IMR-90 (cell line): ENCODE results near the gene MOV10L1.

Source experiments
- BHLHE40 ChIP-seq: fragments of 150-350 bp; IDR thresholded peaks from 2 replicates; pipeline ENCODE4 v1.6.1; 2016; ENCODE audit warnings: mild to moderate bottlenecking, low read depth, low read length
- CEBPB ChIP-seq: IDR thresholded peaks from 2 replicates; pipeline ENCODE4 v1.6.1; 2012; ENCODE audit warnings: low read depth, low read length, improper control_type of control experiment
- CHD1 ChIP-seq: IDR thresholded peaks from 2 replicates; pipeline ENCODE4 v1.6.1; 2012; ENCODE audit warnings: low read depth, low read length, improper control_type of control experiment
- CTCF ChIP-seq: conservative IDR thresholded peaks from 2 replicates; pipeline ENCODE4 v1.5.1; 2012; ENCODE audit warnings: mild to moderate bottlenecking, low read depth, low read length, improper control_type of control experiment
- FOS ChIP-seq: fragments of 150-350 bp; IDR thresholded peaks from 2 replicates; pipeline ENCODE4 v1.6.1; 2016; ENCODE audit warnings: low read depth, low read length
- MAZ ChIP-seq: IDR thresholded peaks from 2 replicates; pipeline ENCODE4 v1.6.1; 2012; ENCODE audit warnings: low read depth, mild to moderate bottlenecking, low read length, improper control_type of control experiment, moderate library complexity, borderline replicate concordance
- MXI1 ChIP-seq: IDR thresholded peaks from 2 replicates; pipeline ENCODE4 v1.6.1; 2012; ENCODE audit warnings: low read depth, mild to moderate bottlenecking, low read length, moderate library complexity, borderline replicate concordance
- POLR2A ChIP-seq: IDR thresholded peaks from 2 replicates; pipeline ENCODE4 v1.6.1; 2012; ENCODE audit warnings: mild to moderate bottlenecking, low read depth, low read length
- RAD21 ChIP-seq: IDR thresholded peaks from 2 replicates; pipeline ENCODE4 v1.6.1; 2012; ENCODE audit warnings: low read length, improper control_type of control experiment
- RFX5 ChIP-seq: IDR thresholded peaks from 2 replicates; pipeline ENCODE4 v1.8.0; 2012; ENCODE audit warnings: low read depth, mild to moderate bottlenecking, low read length, moderate library complexity
- SMC3 ChIP-seq: fragments of 150-350 bp; IDR thresholded peaks from 2 replicates; pipeline ENCODE4 v1.6.1; 2016; ENCODE audit warnings: low read depth, mild to moderate bottlenecking, antibody characterized with exemption, low read length, moderate library complexity
- USF2 ChIP-seq: fragments of 150-350 bp; IDR thresholded peaks from 2 replicates; pipeline ENCODE4 v1.6.1; 2017; ENCODE audit warnings: mild to moderate bottlenecking, antibody characterized with exemption, low read length, low read depth
- TF ChIP-seq, protein P1 (sequence below): fragments of 150-350 bp; IDR thresholded peaks from 2 replicates; pipeline ENCODE4 v1.6.1; 2016; ENCODE audit warnings: low read depth, mild to moderate bottlenecking, low read length, moderate library complexity, borderline replicate concordance

DNA sequence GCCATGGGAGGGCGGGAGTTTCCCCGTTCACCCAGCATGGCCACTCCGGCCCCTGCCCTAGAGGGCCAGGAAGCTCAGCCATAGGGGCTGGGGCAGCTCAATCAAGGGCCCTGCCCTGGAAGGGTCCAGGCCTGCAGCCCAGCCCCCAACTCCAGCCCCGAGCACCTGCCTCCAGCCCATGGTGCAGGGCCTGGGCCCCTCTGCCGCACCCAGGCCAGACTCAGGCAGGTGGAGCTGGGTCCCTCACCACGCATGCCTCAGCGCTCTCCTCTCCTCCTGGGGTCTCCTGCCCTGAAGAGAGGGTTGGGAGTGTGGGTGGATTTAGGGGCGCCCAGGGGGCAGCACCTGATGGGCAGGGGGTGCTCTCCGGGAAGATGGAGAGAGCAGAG lies 17.6 kb upstream of the MOV10L1 start:
- TF ChIP-seq USF2 (no peak), MAZ (no peak), CTCF (no peak), POLR2A (no peak), CHD1 (no peak), RAD21 (no peak), RFX5 (no peak), CEBPB (no peak), FOS (no peak), MXI1 (no peak), BHLHE40 (no peak), SMC3 (no peak)
- TF ChIP-seq, protein P1, sequence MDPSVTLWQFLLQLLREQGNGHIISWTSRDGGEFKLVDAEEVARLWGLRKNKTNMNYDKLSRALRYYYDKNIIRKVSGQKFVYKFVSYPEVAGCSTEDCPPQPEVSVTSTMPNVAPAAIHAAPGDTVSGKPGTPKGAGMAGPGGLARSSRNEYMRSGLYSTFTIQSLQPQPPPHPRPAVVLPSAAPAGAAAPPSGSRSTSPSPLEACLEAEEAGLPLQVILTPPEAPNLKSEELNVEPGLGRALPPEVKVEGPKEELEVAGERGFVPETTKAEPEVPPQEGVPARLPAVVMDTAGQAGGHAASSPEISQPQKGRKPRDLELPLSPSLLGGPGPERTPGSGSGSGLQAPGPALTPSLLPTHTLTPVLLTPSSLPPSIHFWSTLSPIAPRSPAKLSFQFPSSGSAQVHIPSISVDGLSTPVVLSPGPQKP = no peak
